Activated naive CD4-positive, alpha-beta T cell treated with anti-CD3 and anti-CD28 coated beads, Interleukin-2, amount 10 ng/mL, durations not matched to agents 7 days and 5 days (primary cell): ENCODE data around the gene HTR4.
"Not testable (repeated sequence)": the region's sequence is repeated elsewhere in the genome, so short reads cannot be mapped to it uniquely, and the experiment has no call there.

Source experiments
- CTCF ChIA-PET: fragments of 350-600 bp; sonication (Branson Sonifier 250); formaldehyde crosslinking; loops from one replicate; lab custom pipeline; 2021; ENCODE audit warnings: antibody characterized with exemption; lab: Charles Lee
- DNase-seq: peaks from one replicate; pipeline ENCODE4 v3.0.0-alpha.2; 2020
- H3K27ac Mint-ChIP-seq: one replicate; pipeline ENCODE4 v1.8.0; 2021; ENCODE audit warnings: mild to moderate bottlenecking, moderate library complexity, mixed read lengths
- H3K27me3 Mint-ChIP-seq: one replicate; pipeline ENCODE4 v1.8.0; 2021; ENCODE audit warnings: mild to moderate bottlenecking, mixed read lengths
- H3K36me3 Mint-ChIP-seq: one replicate; pipeline ENCODE4 v1.8.0; 2021; ENCODE audit warnings: mixed read lengths
- H3K4me1 Mint-ChIP-seq: one replicate; pipeline ENCODE4 v1.8.0; 2021; ENCODE audit warnings: mixed read lengths
- H3K4me3 Mint-ChIP-seq: one replicate; pipeline ENCODE4 v1.8.0; 2021; ENCODE audit warnings: mild to moderate bottlenecking, moderate library complexity, mixed read lengths
- H3K9me3 Mint-ChIP-seq: one replicate; pipeline ENCODE4 v1.8.0; 2021; ENCODE audit warnings: mixed read lengths

Gene HTR4

GRCh38 chr5:148558892-148559291, 95.4 kb downstream of the HTR4 start:
- CTCF ChIA-PET: no interaction called here
- Mint-ChIP-seq H3K4me3 (no peak overlapping the region), H3K27ac (no peak overlapping the region), H3K27me3 (no peaks in the 10 kb centered on the region), H3K36me3 (no peaks in the 10 kb centered on the region), H3K4me1 (no peaks in the 10 kb centered on the region), H3K9me3 (no peaks in the 10 kb centered on the region)
- no peak for DNase-seq

DNA sequence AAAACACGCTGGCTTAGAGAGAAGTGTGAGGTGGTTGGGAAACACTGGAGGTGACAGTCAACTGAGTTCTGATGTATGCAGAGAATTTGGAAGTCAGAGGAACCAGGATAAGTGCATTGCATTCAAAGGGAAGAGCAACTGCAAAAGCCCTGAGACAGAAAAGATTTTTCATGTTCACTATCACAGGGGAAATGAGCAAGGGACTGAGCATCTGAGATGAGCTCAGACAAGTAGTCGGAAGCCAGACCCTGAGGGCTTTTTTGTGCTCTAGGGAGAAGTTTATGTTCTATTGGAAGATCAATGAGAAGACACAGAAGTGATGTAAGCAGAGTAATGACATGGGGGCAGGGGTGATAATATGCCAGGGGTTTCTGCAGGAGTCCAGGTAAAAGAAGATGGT, 97.5 kb downstream of the HTR4 start:
- H3K9me3 Mint-ChIP-seq: no peaks in the 10 kb centered on the region
- no peaks in the 10 kb centered on the region for H3K27me3 Mint-ChIP-seq
- H3K4me3 Mint-ChIP-seq: no peak overlapping the region
- H3K36me3 Mint-ChIP-seq: no peaks in the 10 kb centered on the region
- DNase-seq: no peak
- H3K4me1 Mint-ChIP-seq: no peaks in the 10 kb centered on the region
- CTCF ChIA-PET: no interaction called here
- no peak overlapping the region for H3K27ac Mint-ChIP-seq

DNA sequence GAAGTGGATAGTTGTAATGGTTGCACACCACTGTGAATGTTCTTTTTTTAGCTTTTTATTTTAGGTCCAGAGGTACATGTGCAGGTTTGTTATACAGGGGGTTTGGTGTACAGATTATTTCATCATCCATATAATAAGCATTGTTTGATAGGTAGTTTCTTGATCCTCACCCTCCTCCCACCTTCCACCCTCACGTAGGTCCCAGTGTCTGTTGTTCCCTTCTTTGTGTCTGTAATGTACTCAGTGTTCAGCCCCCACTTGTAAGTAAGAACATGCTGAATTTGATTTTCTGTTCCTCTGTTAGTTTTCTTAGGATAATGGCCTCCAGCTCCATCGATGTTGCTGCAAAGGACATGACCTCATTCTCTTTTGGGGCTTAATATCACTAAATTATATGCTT, 99.7 kb downstream of the HTR4 start:
- Mint-ChIP-seq H3K27me3 (no peaks in the 10 kb centered on the region), H3K4me1 (no peaks in the 10 kb centered on the region), H3K27ac (no peak overlapping the region), H3K9me3 (no peaks in the 10 kb centered on the region), H3K36me3 (no peaks in the 10 kb centered on the region), H3K4me3 (no peak overlapping the region)
- CTCF ChIA-PET: no interaction called here
- DNase-seq: no peak

GRCh38 chr5:148543727-148544126, 110.6 kb downstream of the HTR4 start:
- Mint-ChIP-seq H3K4me3 (no peak overlapping the region), H3K4me1 (no peaks in the 10 kb centered on the region), H3K36me3 (no peaks in the 10 kb centered on the region), H3K27me3 (peaks cover 3% of the 10 kb centered on the region), H3K27ac (no peak overlapping the region), H3K9me3 (peaks cover 4% of the 10 kb centered on the region)
- CTCF ChIA-PET: no interaction called here
- DNase-seq: no peak

DNA sequence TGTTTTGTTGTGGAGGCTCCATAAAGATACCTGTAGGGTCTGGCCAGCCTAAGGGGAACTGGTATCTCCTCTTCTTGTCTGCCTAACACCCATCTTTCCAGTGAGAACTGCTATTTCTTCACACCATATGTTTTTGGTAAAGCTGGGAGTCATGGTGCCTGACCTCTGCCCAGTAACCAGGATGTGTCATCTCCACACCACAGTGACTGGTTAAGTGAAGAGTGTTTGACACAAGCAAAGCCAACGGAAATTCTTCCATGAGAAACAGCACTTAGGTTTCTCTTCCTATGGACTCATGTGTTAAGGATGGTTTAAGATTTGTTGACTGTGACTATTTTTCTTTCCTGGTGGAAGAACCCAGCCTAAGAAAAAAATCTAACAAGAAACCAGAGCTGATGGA, 111.5 kb downstream of the HTR4 start:
- H3K4me3 Mint-ChIP-seq: no peak overlapping the region
- no peak overlapping the region for H3K27ac Mint-ChIP-seq
- no peak for DNase-seq
- CTCF ChIA-PET: no interaction called here
- no peaks in the 10 kb centered on the region for H3K4me1 Mint-ChIP-seq
- H3K27me3 Mint-ChIP-seq: peaks cover 3% of the 10 kb centered on the region
- H3K9me3 Mint-ChIP-seq: peaks cover 4% of the 10 kb centered on the region
- H3K36me3 Mint-ChIP-seq: no peaks in the 10 kb centered on the region

DNA sequence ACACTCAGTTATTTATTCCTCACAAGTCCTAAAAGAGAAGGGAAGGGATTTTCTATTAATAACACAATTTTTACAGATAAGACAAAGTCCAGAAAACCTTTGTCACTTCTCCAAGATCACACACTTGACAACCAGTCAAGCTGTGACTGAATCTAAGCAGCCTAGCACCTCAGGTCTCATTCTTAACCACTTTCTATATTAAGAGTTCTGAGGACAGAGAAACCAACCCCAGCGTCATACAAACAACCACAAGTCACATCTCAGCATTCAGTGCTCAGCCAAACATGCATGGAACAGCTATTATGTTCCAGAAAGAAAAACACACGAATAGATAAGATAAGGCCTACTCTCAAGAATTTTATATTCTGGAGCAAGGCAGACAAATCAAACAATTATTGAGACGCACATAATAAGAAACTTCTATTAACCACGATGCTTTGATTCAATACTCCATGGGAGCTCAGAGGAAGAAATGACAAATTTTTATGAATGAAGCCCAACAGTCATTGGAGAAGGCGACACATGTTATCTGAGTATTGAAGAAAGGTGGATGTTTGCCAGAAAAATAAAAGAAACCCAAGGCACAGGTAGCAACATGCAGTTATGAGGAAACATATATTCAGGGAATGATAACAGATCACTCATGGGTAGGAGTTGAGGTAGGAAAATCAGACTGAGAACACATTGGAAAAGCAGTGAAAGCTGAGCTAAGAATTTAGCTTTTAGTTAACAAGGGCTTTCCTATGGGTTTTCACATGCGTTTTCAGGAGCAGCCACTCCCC, 113.1 kb downstream of the HTR4 start:
- Mint-ChIP-seq H3K9me3 (peaks cover 4% of the 10 kb centered on the region), H3K27me3 (peaks cover 3% of the 10 kb centered on the region), H3K27ac (no peak overlapping the region), H3K4me1 (no peaks in the 10 kb centered on the region), H3K4me3 (no peak overlapping the region), H3K36me3 (no peaks in the 10 kb centered on the region)
- CTCF ChIA-PET: no interaction called here
- DNase-seq: no peak

DNA sequence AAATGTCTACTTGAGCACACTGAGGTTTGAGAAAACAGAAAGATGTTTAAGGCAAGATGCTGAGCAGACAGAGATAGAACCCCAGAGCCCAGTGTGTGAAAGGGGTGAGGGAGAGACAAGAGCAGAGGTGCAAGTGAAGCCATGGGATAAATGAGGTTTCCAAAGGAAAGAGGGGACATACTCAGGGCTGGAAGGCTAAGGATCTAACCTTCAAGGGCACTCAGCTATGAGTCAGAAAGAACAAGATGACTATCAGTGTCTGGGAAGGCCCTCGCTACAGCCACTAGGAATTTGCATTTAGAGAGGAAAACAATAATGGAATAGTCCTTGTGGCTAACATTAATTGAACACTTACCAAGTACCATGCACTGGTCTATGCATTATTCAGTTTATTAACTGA, 113.7 kb downstream of the HTR4 start:
- no peak overlapping the region for H3K27ac Mint-ChIP-seq
- H3K27me3 Mint-ChIP-seq: peaks cover 3% of the 10 kb centered on the region
- H3K9me3 Mint-ChIP-seq: peaks cover 4% of the 10 kb centered on the region
- CTCF ChIA-PET: no interaction called here
- DNase-seq: no peak
- no peaks in the 10 kb centered on the region for H3K36me3 Mint-ChIP-seq
- no peak overlapping the region for H3K4me3 Mint-ChIP-seq
- H3K4me1 Mint-ChIP-seq: no peaks in the 10 kb centered on the region

- Mint-ChIP-seq H3K27ac (no peak overlapping the region), H3K9me3 (peaks cover 4% of the 10 kb centered on the region), H3K4me1 (no peaks in the 10 kb centered on the region), H3K36me3 (no peaks in the 10 kb centered on the region), H3K4me3 (no peak overlapping the region), H3K27me3 (peaks cover 3% of the 10 kb centered on the region)
- CTCF ChIA-PET: no interaction called here
- no peak for DNase-seq
These were observed 114.5 kb downstream of the HTR4 start for GRCh38 chr5:148539851-148540250.

GRCh38 chr5:148535190-148535589, 119.1 kb downstream of the HTR4 start:
- peaks cover 5% of the 10 kb centered on the region for H3K9me3 Mint-ChIP-seq
- no peaks in the 10 kb centered on the region for H3K4me1 Mint-ChIP-seq
- H3K36me3 Mint-ChIP-seq: no peaks in the 10 kb centered on the region
- no peak overlapping the region for H3K27ac Mint-ChIP-seq
- no peak for DNase-seq
- H3K27me3 Mint-ChIP-seq: no peaks in the 10 kb centered on the region
- CTCF ChIA-PET: no interaction called here
- no peak overlapping the region for H3K4me3 Mint-ChIP-seq

DNA sequence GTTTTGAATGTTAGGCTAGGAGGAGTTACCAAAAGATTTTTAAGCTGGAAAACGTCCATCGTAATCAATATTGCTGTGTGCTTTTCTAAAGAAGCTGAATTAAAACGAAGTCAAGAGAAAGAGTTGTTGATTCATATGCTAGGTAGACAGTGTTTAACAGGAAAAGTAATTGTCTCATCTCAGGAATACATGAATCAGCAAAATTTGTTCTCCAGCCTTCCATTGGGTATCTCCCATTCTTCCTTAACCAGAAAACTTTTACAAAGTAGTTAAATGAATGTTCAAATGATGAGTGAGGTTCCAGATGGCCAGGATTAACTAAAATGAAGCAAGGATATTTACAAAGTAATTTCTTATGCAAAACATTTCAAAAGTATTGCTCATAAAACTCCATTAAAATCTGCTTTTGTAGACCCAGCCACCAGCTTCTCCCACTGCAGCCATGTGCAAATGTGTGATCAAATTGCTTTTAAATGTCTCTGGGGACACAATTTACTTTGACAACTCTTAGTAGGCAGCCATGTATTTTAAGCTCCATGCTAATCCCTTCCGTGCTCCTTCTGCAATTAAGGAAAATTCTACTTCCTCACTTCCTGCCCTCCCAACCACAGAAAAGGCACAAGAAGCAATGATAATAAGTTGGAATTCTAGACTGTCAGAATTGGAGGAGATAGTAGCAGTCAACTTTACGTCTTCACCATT, 121.2 kb downstream of the HTR4 start:
- H3K36me3 Mint-ChIP-seq: no peaks in the 10 kb centered on the region
- DNase-seq: no peak
- H3K9me3 Mint-ChIP-seq: peaks cover 12% of the 10 kb centered on the region
- H3K4me1 Mint-ChIP-seq: no peaks in the 10 kb centered on the region
- H3K4me3 Mint-ChIP-seq: no peak overlapping the region
- H3K27me3 Mint-ChIP-seq: no peaks in the 10 kb centered on the region
- CTCF ChIA-PET: no interaction called here
- H3K27ac Mint-ChIP-seq: no peak overlapping the region

DNA sequence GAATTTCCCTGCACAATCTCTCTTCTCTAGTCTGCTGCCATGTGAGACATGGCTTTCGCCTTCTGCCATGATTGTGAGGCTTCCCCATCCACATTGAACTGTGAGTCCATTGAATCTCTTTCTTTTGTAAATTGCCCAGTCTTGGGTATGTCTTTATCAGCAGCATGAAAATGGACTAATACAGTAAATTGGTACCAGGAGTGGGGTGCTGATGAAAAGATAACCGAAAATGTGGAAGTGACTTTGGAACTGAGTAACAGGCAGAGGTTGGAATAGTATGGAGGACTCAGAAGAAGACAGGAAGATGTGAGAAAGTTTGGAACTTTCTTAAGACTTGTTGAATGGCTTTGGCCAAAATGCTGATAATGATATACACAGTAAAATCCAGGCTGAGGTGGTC, 124.9 kb downstream of the HTR4 start:
- H3K27me3 Mint-ChIP-seq, H3K4me1 Mint-ChIP-seq, DNase-seq, H3K27ac Mint-ChIP-seq, CTCF ChIA-PET, H3K36me3 Mint-ChIP-seq, H3K4me3 Mint-ChIP-seq: not testable (repeated sequence)
- peaks cover 12% of the 10 kb centered on the region for H3K9me3 Mint-ChIP-seq

DNA sequence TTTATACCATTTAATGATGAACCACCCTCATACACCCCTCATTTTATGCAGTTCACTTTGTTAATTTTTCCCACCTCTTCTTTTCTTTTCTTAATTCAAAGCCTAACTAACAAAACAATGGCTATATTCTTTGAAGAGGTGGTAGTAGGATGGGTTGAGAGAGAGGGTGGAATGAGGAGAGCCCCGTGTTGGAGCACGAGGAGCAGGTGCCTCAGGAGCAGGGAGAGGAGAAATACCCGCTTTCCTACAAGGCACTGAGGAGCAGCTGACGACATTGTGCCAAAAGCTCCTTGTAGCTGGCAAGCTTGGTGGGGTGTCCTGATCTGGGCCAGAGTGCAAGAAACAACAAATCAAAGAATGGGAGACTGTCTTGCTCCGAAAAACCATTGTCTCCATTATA, 129.6 kb downstream of the HTR4 start:
- DNase-seq: no peak
- Mint-ChIP-seq H3K36me3 (no peaks in the 10 kb centered on the region), H3K4me1 (no peaks in the 10 kb centered on the region), H3K4me3 (no peak overlapping the region), H3K27ac (no peak overlapping the region), H3K9me3 (peaks cover 9% of the 10 kb centered on the region), H3K27me3 (no peaks in the 10 kb centered on the region)
- CTCF ChIA-PET: no interaction called here

DNA sequence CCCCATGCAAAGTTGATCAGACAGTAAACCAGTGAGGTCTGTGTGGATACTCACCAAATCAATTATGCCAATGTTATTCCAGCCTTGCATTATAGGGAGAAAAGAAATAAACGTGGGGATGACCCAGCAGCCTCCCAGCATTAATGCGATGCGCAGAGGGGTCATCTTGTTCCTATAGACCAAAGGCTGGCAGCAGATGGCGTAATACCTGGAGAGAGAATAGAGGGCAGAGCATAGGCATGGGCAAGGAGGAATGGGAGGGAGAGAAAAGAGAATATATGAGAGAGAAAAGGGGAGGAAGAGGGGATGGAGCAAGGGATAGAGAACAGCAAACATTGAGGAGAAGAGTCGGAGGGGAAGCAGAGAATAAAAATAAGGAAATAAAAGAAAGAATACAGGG, 131.2 kb downstream of the HTR4 start:
- H3K4me3 Mint-ChIP-seq: no peak overlapping the region
- no peaks in the 10 kb centered on the region for H3K27me3 Mint-ChIP-seq
- H3K36me3 Mint-ChIP-seq: no peaks in the 10 kb centered on the region
- no peak overlapping the region for H3K27ac Mint-ChIP-seq
- no peaks in the 10 kb centered on the region for H3K4me1 Mint-ChIP-seq
- H3K9me3 Mint-ChIP-seq: no peaks in the 10 kb centered on the region
- CTCF ChIA-PET: no interaction called here
- DNase-seq: no peak

DNA sequence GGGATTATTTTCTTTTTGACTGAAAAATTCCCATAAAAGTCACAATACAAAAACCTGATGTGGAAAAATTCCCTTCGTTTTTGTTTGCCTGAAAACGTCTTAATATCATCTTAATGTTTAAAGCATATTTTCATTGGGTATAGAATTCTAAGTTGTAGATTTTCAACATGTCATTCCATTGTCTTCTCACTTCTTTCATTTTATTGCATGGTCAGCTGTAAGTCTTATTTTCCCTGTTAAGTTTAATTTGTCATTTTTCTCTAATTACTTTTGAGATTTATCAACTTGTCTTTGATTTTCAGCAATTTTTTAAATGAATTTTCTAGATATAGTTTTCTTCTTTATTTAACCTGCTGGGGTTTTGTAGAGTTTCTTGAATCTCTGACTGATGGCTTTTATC, 138.9 kb downstream of the HTR4 start:
- CTCF ChIA-PET: no interaction called here
- Mint-ChIP-seq H3K9me3 (no peaks in the 10 kb centered on the region), H3K4me3 (no peak overlapping the region), H3K4me1 (no peaks in the 10 kb centered on the region), H3K27me3 (no peaks in the 10 kb centered on the region), H3K27ac (no peak overlapping the region), H3K36me3 (no peaks in the 10 kb centered on the region)
- no peak for DNase-seq

DNA sequence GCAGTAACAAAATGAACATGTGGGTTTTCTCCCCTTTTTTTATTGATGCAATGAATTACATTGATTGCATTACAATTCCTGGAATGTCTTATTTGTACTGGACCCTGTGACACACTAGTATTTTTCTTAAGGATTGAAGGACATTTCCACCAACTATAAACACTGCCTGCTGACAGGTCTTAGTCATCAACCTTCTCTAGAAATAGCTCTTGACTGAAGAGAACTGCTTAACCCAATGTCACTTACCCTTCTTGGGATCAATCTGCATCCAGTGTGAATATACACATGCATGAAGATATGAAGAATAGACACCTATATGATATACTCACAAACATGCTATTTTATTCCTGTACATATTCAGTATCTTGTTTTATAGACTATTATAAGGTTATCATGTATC, 140.0 kb downstream of the HTR4 start:
- Mint-ChIP-seq H3K9me3 (no peaks in the 10 kb centered on the region), H3K4me3 (no peak overlapping the region), H3K27me3 (no peaks in the 10 kb centered on the region), H3K4me1 (no peaks in the 10 kb centered on the region), H3K27ac (no peak overlapping the region), H3K36me3 (no peaks in the 10 kb centered on the region)
- CTCF ChIA-PET: no interaction called here
- DNase-seq: no peak
